ENCODE results near the gene EVC2. TPM values are rescaled to one million over a fixed set of nuclear protein-coding genes. Genes with fewer than 3 reads are reported as not detected.

The EVC2 gene
- total and polyA plus RNA-seq, 2 donors (not counting 1 experiment from before 2014, with no cell fraction given): 1.4 to 16.5 TPM

GRCh38 chr4:5710961-5711478 lies 2.7 kb upstream of the EVC2 start, which contains the start of gene EVC:
Gene EVC, plus strand, starts transcription at chr4:5711201. Its CDS starts 180 bp downstream, at chr4:5711381.
- H3K79me2 ChIP-seq (ENCODE audit: control insufficient read depth, insufficient read depth, low read length): peaks cover 42% of the 10 kb centered on the region
- peak; percentile 81 for DNase-seq (ENCODE audit: low read depth in 2 of 2)
- no peaks in the 10 kb centered on the region for H3K27me3 ChIP-seq (ENCODE audit: control insufficient read depth, insufficient read depth, low read length)
- H3K4me2 ChIP-seq (ENCODE audit: extremely low read depth, insufficient read depth, low read length): peak within 1 kb of the TSS; percentile 90
- peaks cover 12% of the 10 kb centered on the region for H3K4me1 ChIP-seq (ENCODE audit: control insufficient read depth, extremely low read depth, insufficient read depth, low read length)
- TF ChIP-seq EZH2 (IDR thresholded peaks at IDR 0.05; ENCODE audit: low read length, missing control alignments): no peak
- no peak for TF ChIP-seq CTCF (conservative IDR thresholded peaks at IDR 0.05 in 1 of 2, IDR thresholded peaks at IDR 0.05 in 1 of 2; ENCODE audit: low read depth in 1 of 2, low read length in 2 of 2)
- H3K9me3 ChIP-seq (ENCODE audit: control insufficient read depth, insufficient read depth, low read depth, low read length): no peaks in the 10 kb centered on the region
- peak within 1 kb of the TSS; percentile 69 for H3K9ac ChIP-seq (ENCODE audit: insufficient read depth, low read length)
- H3K36me3 ChIP-seq (ENCODE audit: control insufficient read depth, insufficient read depth, low read length): peaks cover 2% of the 10 kb centered on the region
- H2AFZ ChIP-seq (ENCODE audit: low read length): peak within 1 kb of the TSS; percentile 90
- H3K4me3 ChIP-seq (replicated peaks in 1 of 4; ENCODE audit: control extremely low read depth in 1 of 4, insufficient read depth in 1 of 4, low read depth in 3 of 4, low read length in 4 of 4): peak within 1 kb of the TSS; percentile 41 to 76 (median 66)
- peak within 1 kb of the TSS; percentile 74 for H3K27ac ChIP-seq (ENCODE audit: insufficient read depth, low read length)
- no peaks in the 10 kb centered on the region for H4K20me1 ChIP-seq (ENCODE audit: control insufficient read depth, extremely low read depth, insufficient read depth, low read length)

- H3K4me1 ChIP-seq (ENCODE audit: control insufficient read depth, extremely low read depth, insufficient read depth, low read length): peaks cover 12% of the 10 kb centered on the region
- peak overlapping the region; percentile 69 for H3K9ac ChIP-seq (ENCODE audit: insufficient read depth, low read length)
- TF ChIP-seq CTCF (conservative IDR thresholded peaks at IDR 0.05 in 1 of 2, IDR thresholded peaks at IDR 0.05 in 1 of 2; ENCODE audit: low read depth in 1 of 2, low read length in 2 of 2): peak; percentile 47 to 51
- no peak for TF ChIP-seq EZH2 (IDR thresholded peaks at IDR 0.05; ENCODE audit: low read length, missing control alignments)
- peak overlapping the region; percentile 36 to 76 (median 50) for H3K4me3 ChIP-seq (replicated peaks in 1 of 4; ENCODE audit: control extremely low read depth in 1 of 4, insufficient read depth in 1 of 4, low read depth in 3 of 4, low read length in 4 of 4)
- peak overlapping the region; percentile 90 for H3K4me2 ChIP-seq (ENCODE audit: extremely low read depth, insufficient read depth, low read length)
- H4K20me1 ChIP-seq (ENCODE audit: control insufficient read depth, extremely low read depth, insufficient read depth, low read length): no peaks in the 10 kb centered on the region
- no peaks in the 10 kb centered on the region for H3K9me3 ChIP-seq (ENCODE audit: control insufficient read depth, insufficient read depth, low read depth, low read length)
- DNase-seq (ENCODE audit: low read depth in 2 of 2): peak; percentile 31 to 48
- peak overlapping the region; percentile 90 for H2AFZ ChIP-seq (ENCODE audit: low read length)
- peak overlapping the region; percentile 74 for H3K27ac ChIP-seq (ENCODE audit: insufficient read depth, low read length)
- peaks cover 2% of the 10 kb centered on the region for H3K36me3 ChIP-seq (ENCODE audit: control insufficient read depth, insufficient read depth, low read length)
- H3K27me3 ChIP-seq (ENCODE audit: control insufficient read depth, insufficient read depth, low read length): no peaks in the 10 kb centered on the region
- peaks cover 39% of the 10 kb centered on the region for H3K79me2 ChIP-seq (ENCODE audit: control insufficient read depth, insufficient read depth, low read length)
Observed at GRCh38 chr4:5710065-5710960, 2.0 kb upstream of the EVC2 start.

GRCh38 chr4:5709207-5709575 lies 832 bp upstream of the EVC2 start:
- Histone ChIP-seq H3K4me2 (ENCODE audit: extremely low read depth, insufficient read depth, low read length) (peak overlapping the region; percentile 92), H4K20me1 (ENCODE audit: control insufficient read depth, extremely low read depth, insufficient read depth, low read length) (no peaks in the 10 kb centered on the region), H3K27me3 (ENCODE audit: control insufficient read depth, insufficient read depth, low read length) (no peaks in the 10 kb centered on the region), H3K9me3 (ENCODE audit: control insufficient read depth, insufficient read depth, low read depth, low read length) (no peaks in the 10 kb centered on the region), H3K79me2 (ENCODE audit: control insufficient read depth, insufficient read depth, low read length) (peaks cover 30% of the 10 kb centered on the region), H3K4me1 (ENCODE audit: control insufficient read depth, extremely low read depth, insufficient read depth, low read length) (peaks cover 12% of the 10 kb centered on the region), H3K36me3 (ENCODE audit: control insufficient read depth, insufficient read depth, low read length) (peaks cover 2% of the 10 kb centered on the region), H3K27ac (ENCODE audit: insufficient read depth, low read length) (peak overlapping the region; percentile 76), H3K4me3 (replicated peaks in 1 of 4; ENCODE audit: control extremely low read depth in 1 of 4, insufficient read depth in 1 of 4, low read depth in 3 of 4, low read length in 4 of 4) (peak overlapping the region in 1 of 4 experiments; percentile 88), H3K9ac (ENCODE audit: insufficient read depth, low read length) (peak overlapping the region; percentile 76), H2AFZ (ENCODE audit: low read length) (peak overlapping the region; percentile 34)
- DNase-seq (ENCODE audit: low read depth in 2 of 2): no peak
- TF ChIP-seq CTCF (conservative IDR thresholded peaks at IDR 0.05 in 1 of 2, IDR thresholded peaks at IDR 0.05 in 1 of 2; ENCODE audit: low read depth in 1 of 2, low read length in 2 of 2): no peak
- no peak for TF ChIP-seq EZH2 (IDR thresholded peaks at IDR 0.05; ENCODE audit: low read length, missing control alignments)
